Kidney epithelial cell (primary cell): ENCODE data around the gene SGPL1. TPM values are rescaled to one million over a fixed set of nuclear protein-coding genes. Genes with fewer than 3 reads are reported as not detected.
"Not testable (repeated sequence)": the region's sequence is repeated elsewhere in the genome, so short reads cannot be mapped to it uniquely, and the experiment has no call there.

Experiments used
- DNase-seq: peaks from one replicate; pipeline ENCODE4 v3.0.0-alpha.2; 2010; ENCODE audit warnings: low read depth
- H3K27me3 ChIP-seq: 2 replicates; pipeline ENCODE4 v1.6.0; 2011; ENCODE audit warnings: low read length; ENCODE audit not compliant: control insufficient read depth, insufficient read depth
- H3K36me3 ChIP-seq: 2 replicates; pipeline ENCODE4 v1.5.1; 2011; ENCODE audit warnings: low read length; ENCODE audit not compliant: control insufficient read depth, insufficient read depth
- H3K4me3 ChIP-seq: 2 replicates; pipeline ENCODE4 v1.5.1; 2011; ENCODE audit warnings: low read depth, mild to moderate bottlenecking, control low read depth, low read length
- CTCF ChIP-seq: IDR thresholded peaks from 2 replicates; pipeline ENCODE4 v1.5.1; 2011; ENCODE audit warnings: mild to moderate bottlenecking, moderate library complexity, low read length, control low read depth, inconsistent platforms; ENCODE audit not compliant: insufficient read depth, poor library complexity, severe bottlenecking
- total RNA-seq: library from RNA; depleted of rRNA; stranded (reverse); fragments of >200 nt; gene quantifications from 2 replicates; pipeline ENCODE4 v1.2.3, GENCODE V29; 2015

The SGPL1 gene
- total RNA-seq, 1 donor from 2014 or later, result 83.5 TPM

GRCh38 chr10:70915806-70916205 is 100.1 kb downstream of the SGPL1 start:
- H3K36me3 ChIP-seq, result no peaks in the 10 kb centered on the region
- no peak for TF ChIP-seq CTCF
- H3K27me3 ChIP-seq, result peaks cover 43% of the 10 kb centered on the region
- no peak overlapping the region for H3K4me3 ChIP-seq
- DNase-seq, result no peak

- Histone ChIP-seq H3K36me3 (no peaks in the 10 kb centered on the region), H3K27me3 (peaks cover 43% of the 10 kb centered on the region), H3K4me3 (no peak overlapping the region)
- no peak for DNase-seq
- TF ChIP-seq CTCF, result no peak
These were observed 100.5 kb downstream of the SGPL1 start for GRCh38 chr10:70916241-70916640.

GRCh38 chr10:70917226-70917625 is 101.5 kb downstream of the SGPL1 start:
- no peaks in the 10 kb centered on the region for H3K36me3 ChIP-seq
- TF ChIP-seq CTCF, result no peak
- H3K27me3 ChIP-seq, result peaks cover 46% of the 10 kb centered on the region
- H3K4me3 ChIP-seq, result no peak overlapping the region
- no peak for DNase-seq

GRCh38 chr10:70917635-70918034 is 101.9 kb downstream of the SGPL1 start:
- TF ChIP-seq CTCF, result no peak
- H3K27me3 ChIP-seq, result peaks cover 45% of the 10 kb centered on the region
- H3K36me3 ChIP-seq, result no peaks in the 10 kb centered on the region
- H3K4me3 ChIP-seq, result no peak overlapping the region
- DNase-seq, result no peak

GRCh38 chr10:70918851-70919530 is 103.2 kb downstream of the SGPL1 start:
- H3K4me3 ChIP-seq, result no peak overlapping the region
- H3K36me3 ChIP-seq, result no peaks in the 10 kb centered on the region
- no peak for DNase-seq
- TF ChIP-seq CTCF, result no peak
- peaks cover 34% of the 10 kb centered on the region for H3K27me3 ChIP-seq

- peaks cover 31% of the 10 kb centered on the region for H3K27me3 ChIP-seq
- H3K36me3 ChIP-seq, H3K4me3 ChIP-seq, DNase-seq: not testable (repeated sequence)
These were observed 104.2 kb downstream of the SGPL1 start for GRCh38 chr10:70919906-70920305.
